Loucy (cell line): ENCODE results near the gene AP4B1.

Experiments used
- H2AFZ ChIP-seq: fragments of 200-600 bp; sonication (generic); 2 replicates; pipeline ENCODE4 v1.6.0; 2016; ENCODE audit warnings: antibody characterized with exemption, mild to moderate bottlenecking, low read length, moderate library complexity
- H3F3A ChIP-seq: fragments of 200-600 bp; 2 replicates; pipeline ENCODE4 v1.6.0; 2016; ENCODE audit warnings: antibody characterized with exemption, low read depth, mild to moderate bottlenecking
- H3K27me3 ChIP-seq: fragments of 200-600 bp; sonication (generic); 2 replicates; pipeline ENCODE4 v1.6.1; 2014; ENCODE audit warnings: low read length, mild to moderate bottlenecking; ENCODE audit not compliant: insufficient read depth, poor library complexity, severe bottlenecking
- H3K36me3 ChIP-seq: fragments of 200-600 bp; sonication (generic); 2 replicates; pipeline ENCODE4 v1.6.1; 2016; ENCODE audit warnings: low read length; ENCODE audit not compliant: insufficient read depth
- H3K4me1 ChIP-seq: fragments of 200-600 bp; sonication (generic); 2 replicates; pipeline ENCODE4 v1.5.1; 2014; ENCODE audit warnings: low read length, mild to moderate bottlenecking; ENCODE audit not compliant: insufficient read depth, poor library complexity, severe bottlenecking
- H3K4me2 ChIP-seq: fragments of 200-600 bp; sonication (generic); 2 replicates; pipeline ENCODE4 v1.6.0; 2014; ENCODE audit warnings: antibody characterized with exemption, low read length, low read depth, mild to moderate bottlenecking; ENCODE audit not compliant: poor library complexity, severe bottlenecking
- H3K4me3 ChIP-seq: fragments of 200-600 bp; sonication (generic); 2 replicates; pipeline ENCODE4 v1.5.1; 2014; ENCODE audit warnings: low read length, mild to moderate bottlenecking, mixed read lengths; ENCODE audit not compliant: poor library complexity, severe bottlenecking
- H3K79me2 ChIP-seq: fragments of 200-600 bp; sonication (generic); 2 replicates; pipeline ENCODE4 v1.6.1; 2014; ENCODE audit warnings: low read length; ENCODE audit not compliant: insufficient read depth
- H3K9ac ChIP-seq: fragments of 200-600 bp; sonication (generic); 2 replicates; pipeline ENCODE4 v1.6.0; 2014; ENCODE audit warnings: mild to moderate bottlenecking, low read depth, low read length, moderate library complexity; ENCODE audit not compliant: poor library complexity, severe bottlenecking
- H3K9me2 ChIP-seq: fragments of 200-600 bp; sonication (generic); replicated peaks from 2 replicates; pipeline ENCODE4 v1.6.1; 2016; ENCODE audit warnings: low read depth, low read length, mixed read lengths
- H3K9me3 ChIP-seq: fragments of 200-600 bp; sonication (generic); 2 replicates; pipeline ENCODE4 v1.6.1; 2014; ENCODE audit warnings: mild to moderate bottlenecking, antibody characterized with exemption, low read length, low read depth; ENCODE audit not compliant: insufficient read depth
- H4K20me1 ChIP-seq: fragments of 200-600 bp; sonication (generic); 2 replicates; pipeline ENCODE4 v1.6.0; 2014; ENCODE audit warnings: antibody characterized with exemption, low read length, mild to moderate bottlenecking; ENCODE audit not compliant: insufficient read depth, poor library complexity, severe bottlenecking
- EZH2phosphoT487 ChIP-seq: fragments of 200-600 bp; IDR thresholded peaks from 2 replicates; pipeline ENCODE4 v1.6.1; 2018; ENCODE audit warnings: antibody characterized with exemption, mild to moderate bottlenecking, moderate library complexity, borderline replicate concordance
- TF ChIP-seq, protein P1 (sequence below): fragments of 200-600 bp; sonication (generic); conservative IDR thresholded peaks from 2 replicates; pipeline ENCODE4 v1.5.1; 2014; ENCODE audit warnings: mild to moderate bottlenecking, antibody characterized with exemption, low read length

AP4B1 gene

DNA sequence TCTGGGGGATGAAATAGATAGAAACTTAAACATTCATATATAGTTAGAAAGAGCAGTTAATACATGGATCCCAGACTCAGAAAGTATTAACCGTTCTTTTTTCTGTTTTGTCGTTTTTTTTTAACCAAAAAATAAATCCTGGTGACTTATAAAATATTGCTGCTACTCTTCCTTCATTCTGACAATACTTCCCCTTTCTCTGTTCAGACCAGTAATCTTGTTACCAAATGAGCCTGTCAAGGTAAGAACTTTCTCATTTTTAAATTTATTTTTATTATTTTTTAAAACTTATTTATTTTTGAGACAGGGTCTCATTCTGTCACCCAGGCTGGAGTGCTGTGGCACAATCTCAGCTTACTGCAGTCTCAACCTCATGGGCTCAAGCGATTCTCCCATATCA lies 46.8 kb downstream of the AP4B1 start:
- Histone ChIP-seq H2AFZ (no peak overlapping the region), H3K27me3 (no peaks in the 10 kb centered on the region), H3K9ac (no peak overlapping the region), H3K4me3 (no peak overlapping the region), H3K4me2 (no peak overlapping the region), H3K79me2 (no peaks in the 10 kb centered on the region), H3K36me3 (peaks cover 42% of the 10 kb centered on the region), H3K9me2 (no peaks in the 10 kb centered on the region), H3K4me1 (no peaks in the 10 kb centered on the region), H4K20me1 (no peaks in the 10 kb centered on the region), H3K9me3 (no peaks in the 10 kb centered on the region), H3F3A (no peaks in the 10 kb centered on the region)
- TF ChIP-seq, protein P1, sequence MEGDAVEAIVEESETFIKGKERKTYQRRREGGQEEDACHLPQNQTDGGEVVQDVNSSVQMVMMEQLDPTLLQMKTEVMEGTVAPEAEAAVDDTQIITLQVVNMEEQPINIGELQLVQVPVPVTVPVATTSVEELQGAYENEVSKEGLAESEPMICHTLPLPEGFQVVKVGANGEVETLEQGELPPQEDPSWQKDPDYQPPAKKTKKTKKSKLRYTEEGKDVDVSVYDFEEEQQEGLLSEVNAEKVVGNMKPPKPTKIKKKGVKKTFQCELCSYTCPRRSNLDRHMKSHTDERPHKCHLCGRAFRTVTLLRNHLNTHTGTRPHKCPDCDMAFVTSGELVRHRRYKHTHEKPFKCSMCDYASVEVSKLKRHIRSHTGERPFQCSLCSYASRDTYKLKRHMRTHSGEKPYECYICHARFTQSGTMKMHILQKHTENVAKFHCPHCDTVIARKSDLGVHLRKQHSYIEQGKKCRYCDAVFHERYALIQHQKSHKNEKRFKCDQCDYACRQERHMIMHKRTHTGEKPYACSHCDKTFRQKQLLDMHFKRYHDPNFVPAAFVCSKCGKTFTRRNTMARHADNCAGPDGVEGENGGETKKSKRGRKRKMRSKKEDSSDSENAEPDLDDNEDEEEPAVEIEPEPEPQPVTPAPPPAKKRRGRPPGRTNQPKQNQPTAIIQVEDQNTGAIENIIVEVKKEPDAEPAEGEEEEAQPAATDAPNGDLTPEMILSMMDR, result no peak
- no peak for TF ChIP-seq EZH2phosphoT487

DNA sequence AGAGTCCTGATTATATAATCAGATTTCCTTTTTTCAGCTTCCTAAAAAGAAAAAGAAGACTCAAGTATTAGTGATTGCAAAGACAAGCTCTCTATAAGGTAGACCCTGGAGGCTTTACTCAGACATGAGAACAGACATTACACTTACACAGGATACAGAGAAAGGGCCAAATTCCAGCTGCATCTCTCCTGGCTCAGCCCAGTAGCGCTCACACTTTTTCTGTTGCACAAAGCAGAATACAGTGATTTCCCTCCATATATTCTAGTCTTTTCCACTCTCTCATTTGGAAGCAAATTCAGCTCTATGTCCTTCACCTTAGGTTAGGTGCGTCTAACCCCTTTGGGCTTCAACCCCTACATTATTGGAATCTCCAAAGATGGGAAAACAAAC lies 48.2 kb downstream of the AP4B1 start:
- H3K27me3 ChIP-seq, result no peaks in the 10 kb centered on the region
- H3K4me1 ChIP-seq, result no peaks in the 10 kb centered on the region
- no peak overlapping the region for H2AFZ ChIP-seq
- TF ChIP-seq, protein P1, result no peak
- no peak for TF ChIP-seq EZH2phosphoT487
- H3K4me2 ChIP-seq, result no peak overlapping the region
- H3K79me2 ChIP-seq, result no peaks in the 10 kb centered on the region
- no peak overlapping the region for H3K4me3 ChIP-seq
- no peaks in the 10 kb centered on the region for H3K9me2 ChIP-seq
- H3K9ac ChIP-seq, result no peak overlapping the region
- H3F3A ChIP-seq, result no peaks in the 10 kb centered on the region; the same call in 1 of the 2 replicates
- H3K36me3 ChIP-seq, result peaks cover 42% of the 10 kb centered on the region
- H3K9me3 ChIP-seq, result no peaks in the 10 kb centered on the region
- no peaks in the 10 kb centered on the region for H4K20me1 ChIP-seq

DNA sequence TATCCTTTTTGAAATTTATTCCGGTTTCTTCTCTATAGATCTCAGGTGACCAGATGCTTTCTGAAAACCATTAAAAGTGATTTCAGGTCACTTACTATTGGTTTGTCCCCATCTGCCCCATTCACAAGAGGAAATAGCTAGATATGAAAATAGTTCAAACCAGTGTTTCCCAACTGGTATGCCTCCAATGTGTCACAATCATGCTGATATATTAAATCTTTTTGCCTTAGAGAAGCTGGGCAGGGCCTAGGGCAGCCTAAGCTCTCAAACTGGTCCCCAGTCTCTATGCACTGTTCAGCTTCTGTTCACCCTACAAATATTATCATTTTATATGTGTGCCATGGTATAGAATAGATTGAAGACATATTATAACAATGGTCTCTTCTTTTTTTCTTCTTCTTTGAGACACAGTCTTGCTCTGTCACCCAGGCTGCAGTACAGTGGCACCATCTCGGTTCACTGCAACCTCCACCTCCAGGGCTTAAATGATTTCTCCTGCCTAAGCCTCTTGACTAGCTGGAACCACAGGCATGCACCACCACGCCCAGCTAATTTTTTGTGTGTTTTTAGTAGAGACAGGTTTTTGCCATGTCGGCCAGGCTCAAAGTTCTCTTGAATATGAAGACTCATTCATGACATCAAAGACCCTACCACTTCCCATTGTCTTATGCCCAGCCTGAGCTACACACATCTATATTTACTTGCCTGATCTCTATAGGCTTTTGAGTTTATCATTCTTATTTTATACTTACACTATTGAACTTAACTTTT lies 48.8 kb downstream of the AP4B1 start:
- Histone ChIP-seq H3K9me3 (no peaks in the 10 kb centered on the region), H3K4me3 (no peak overlapping the region), H3K4me1 (peaks cover under 1% of the 10 kb centered on the region), H3K9ac (no peak overlapping the region), H3K27me3 (no peaks in the 10 kb centered on the region), H3F3A (peaks cover under 1% of the 10 kb centered on the region; the same call in 1 of the 2 replicates), H3K4me2 (no peak overlapping the region), H4K20me1 (no peaks in the 10 kb centered on the region), H2AFZ (no peak overlapping the region), H3K79me2 (no peaks in the 10 kb centered on the region), H3K9me2 (no peaks in the 10 kb centered on the region), H3K36me3 (peaks cover 42% of the 10 kb centered on the region)
- no peak for TF ChIP-seq EZH2phosphoT487
- TF ChIP-seq, protein P1, result no peak
